Astrocyte (in vitro differentiated cells and primary cell): ENCODE measurements around the gene EBI3. TPM values are rescaled to one million over a fixed set of nuclear protein-coding genes. Genes with fewer than 3 reads are reported as not detected.

ENCODE experiments used
- DNase-seq: peaks from one replicate; pipeline ENCODE4 v3.0.0-alpha.2; 2010; ENCODE audit warnings: low read depth
- FAIRE-seq: peaks from 2 replicates; lab custom pipeline; 2011; peaks lifted over from hg19 to GRCh38; lab: Jason Lieb, UNC
- H2AFZ ChIP-seq: 2 replicates; pipeline ENCODE4 v1.6.0; 2012; ENCODE audit warnings: low read depth, low read length, inconsistent platforms
- H3K27ac ChIP-seq: 2 replicates; pipeline ENCODE4 v1.5.1; 2011; ENCODE audit warnings: low read depth, low read length, inconsistent platforms
- H3K27me3 ChIP-seq: 2 replicates; pipeline ENCODE4 v1.6.0; 2011; ENCODE audit warnings: low read length, inconsistent platforms; ENCODE audit not compliant: insufficient read depth
- H3K36me3 ChIP-seq: 2 replicates; pipeline ENCODE4 v1.5.1; 2011; ENCODE audit warnings: low read length, inconsistent platforms; ENCODE audit not compliant: insufficient read depth
- H3K4me1 ChIP-seq: 2 replicates; pipeline ENCODE4 v1.5.1; 2011; ENCODE audit warnings: low read length, inconsistent platforms; ENCODE audit not compliant: insufficient read depth
- H3K4me2 ChIP-seq: 2 replicates; pipeline ENCODE4 v1.6.0; 2012; ENCODE audit warnings: low read length, inconsistent platforms
- H3K4me3 ChIP-seq: 2 replicates; pipeline ENCODE4 v1.5.1; 2011; ENCODE audit warnings: low read depth, mild to moderate bottlenecking, low read length, inconsistent platforms; ENCODE audit not compliant: insufficient read depth
- H3K79me2 ChIP-seq: 2 replicates; pipeline ENCODE4 v1.6.0; 2012; ENCODE audit warnings: mild to moderate bottlenecking, low read length, inconsistent platforms; ENCODE audit not compliant: insufficient read depth
- H3K9ac ChIP-seq: 2 replicates; pipeline ENCODE4 v1.6.0; 2012; ENCODE audit warnings: mild to moderate bottlenecking, low read length, inconsistent platforms
- H3K9me3 ChIP-seq: 2 replicates; pipeline ENCODE4 v1.5.1; 2012; ENCODE audit warnings: low read depth, mild to moderate bottlenecking, low read length, inconsistent platforms; ENCODE audit not compliant: insufficient read depth
- H4K20me1 ChIP-seq: 2 replicates; pipeline ENCODE4 v1.6.0; 2012; ENCODE audit warnings: low read length, inconsistent platforms; ENCODE audit not compliant: insufficient read depth
- H3K27ac Mint-ChIP-seq: one replicate; pipeline ENCODE4 v1.8.0; 2021; ENCODE audit warnings: mild to moderate bottlenecking, mixed read lengths; ENCODE audit not compliant: unreplicated experiment
- H3K27me3 Mint-ChIP-seq: one replicate; pipeline ENCODE4 v1.8.0; 2021; ENCODE audit warnings: low read depth, mixed read lengths; ENCODE audit not compliant: unreplicated experiment
- H3K36me3 Mint-ChIP-seq: one replicate; pipeline ENCODE4 v1.8.0; 2021; ENCODE audit warnings: low read depth, mixed read lengths; ENCODE audit not compliant: unreplicated experiment
- H3K4me1 Mint-ChIP-seq: one replicate; pipeline ENCODE4 v1.8.0; 2021; ENCODE audit warnings: low read depth, mixed read lengths; ENCODE audit not compliant: unreplicated experiment
- H3K4me3 Mint-ChIP-seq: one replicate; pipeline ENCODE4 v1.8.0; 2021; ENCODE audit warnings: mild to moderate bottlenecking, moderate library complexity, mixed read lengths; ENCODE audit not compliant: unreplicated experiment
- H3K9me3 Mint-ChIP-seq: one replicate; pipeline ENCODE4 v1.8.0; 2021; ENCODE audit warnings: mild to moderate bottlenecking, mixed read lengths; ENCODE audit not compliant: unreplicated experiment
- CTCF ChIP-seq: IDR thresholded peaks from 2 replicates; pipeline ENCODE4 v1.5.1; 2011; ENCODE audit warnings: low read depth, mild to moderate bottlenecking, inconsistent platforms, low read length, moderate library complexity; ENCODE audit not compliant: insufficient read depth
- EZH2 ChIP-seq: IDR thresholded peaks from 2 replicates; pipeline ENCODE4 v1.6.1; 2012; ENCODE audit warnings: mild to moderate bottlenecking, low read length, inconsistent platforms; ENCODE audit not compliant: insufficient read depth
- total RNA-seq: library from RNA; stranded (reverse); gene quantifications from 2 replicates; pipeline ENCODE4 v1.2.1, GENCODE V29; 2021

EBI3 gene
- total RNA-seq, 1 donor from 2014 or later: 5.4 TPM

DNA sequence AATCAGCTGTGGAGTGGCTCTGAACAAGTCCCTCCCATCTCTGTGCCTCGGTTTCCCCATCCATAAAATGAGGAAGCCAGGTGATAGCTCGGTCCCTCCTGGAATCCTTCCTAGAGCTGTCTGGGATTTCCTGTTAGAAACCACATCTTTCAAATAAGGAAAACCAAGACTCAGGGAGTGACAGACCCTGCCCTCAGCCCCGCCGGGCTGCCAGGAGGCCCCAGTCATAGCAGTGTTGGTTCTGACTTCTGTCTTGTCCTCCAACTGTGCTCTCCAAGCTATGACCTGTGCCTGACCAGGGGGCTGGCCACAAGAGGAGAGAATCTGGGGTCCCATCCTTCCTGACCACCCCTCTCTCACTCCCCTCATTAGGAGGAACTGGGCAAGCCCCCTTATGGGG is 48.7 kb downstream of the EBI3 start:
- H3K79me2 ChIP-seq: no peaks in the 10 kb centered on the region
- H3K27me3 Mint-ChIP-seq: peaks cover 32% of the 10 kb centered on the region
- no peak overlapping the region for H3K27ac Mint-ChIP-seq
- FAIRE-seq: no peak
- peaks cover 1% of the 10 kb centered on the region for H3K9me3 Mint-ChIP-seq
- no peak overlapping the region for H3K9ac ChIP-seq
- H3K4me1 ChIP-seq: no peaks in the 10 kb centered on the region
- no peak overlapping the region for H2AFZ ChIP-seq
- H3K4me3 ChIP-seq: no peak overlapping the region
- H4K20me1 ChIP-seq: no peaks in the 10 kb centered on the region
- H3K36me3 Mint-ChIP-seq: no peaks in the 10 kb centered on the region
- peaks cover 2% of the 10 kb centered on the region for H3K4me1 Mint-ChIP-seq
- H3K27ac ChIP-seq: no peak overlapping the region
- no peaks in the 10 kb centered on the region for H3K9me3 ChIP-seq
- DNase-seq: no peak
- TF ChIP-seq EZH2 (no peak), CTCF (no peak)
- H3K36me3 ChIP-seq: no peaks in the 10 kb centered on the region
- H3K4me3 Mint-ChIP-seq: no peak overlapping the region
- no peak overlapping the region for H3K4me2 ChIP-seq
- H3K27me3 ChIP-seq: peaks cover 27% of the 10 kb centered on the region

GRCh38 chr19:4278419-4279266 is 49.3 kb downstream of the EBI3 start, which contains the start of gene SHD:
TSS of gene SHD (plus strand) at chr19:4279266. CDS start at chr19:4280064, 798 bp downstream.
- H3K27ac ChIP-seq: no peak within 1 kb of the TSS
- no peak within 1 kb of the TSS for H3K27ac Mint-ChIP-seq
- no peaks in the 10 kb centered on the region for H3K36me3 ChIP-seq
- H3K9me3 ChIP-seq: no peaks in the 10 kb centered on the region
- H3K9me3 Mint-ChIP-seq: peaks cover 1% of the 10 kb centered on the region
- H3K4me1 Mint-ChIP-seq: peaks cover 2% of the 10 kb centered on the region
- H3K4me3 ChIP-seq: no peak within 1 kb of the TSS
- no peaks in the 10 kb centered on the region for H3K79me2 ChIP-seq
- H2AFZ ChIP-seq: no peak within 1 kb of the TSS
- DNase-seq: no peak
- no peaks in the 10 kb centered on the region for H4K20me1 ChIP-seq
- no peak within 1 kb of the TSS for H3K9ac ChIP-seq
- H3K4me1 ChIP-seq: no peaks in the 10 kb centered on the region
- H3K4me3 Mint-ChIP-seq: peak within 1 kb of the TSS; percentile 74
- TF ChIP-seq EZH2 (no peak), CTCF (no peak)
- no peak for FAIRE-seq
- no peaks in the 10 kb centered on the region for H3K36me3 Mint-ChIP-seq
- H3K27me3 Mint-ChIP-seq: peaks cover 36% of the 10 kb centered on the region
- peaks cover 29% of the 10 kb centered on the region for H3K27me3 ChIP-seq
- H3K4me2 ChIP-seq: peak within 1 kb of the TSS; percentile 15

- no peak for FAIRE-seq
- no peak overlapping the region for H3K4me3 Mint-ChIP-seq
- H3K36me3 Mint-ChIP-seq: no peaks in the 10 kb centered on the region
- H3K4me3 ChIP-seq: no peak overlapping the region
- no peak overlapping the region for H2AFZ ChIP-seq
- no peaks in the 10 kb centered on the region for H3K79me2 ChIP-seq
- TF ChIP-seq EZH2 (no peak), CTCF (no peak)
- no peak overlapping the region for H3K9ac ChIP-seq
- no peak for DNase-seq
- H3K36me3 ChIP-seq: no peaks in the 10 kb centered on the region
- peaks cover 30% of the 10 kb centered on the region for H3K27me3 ChIP-seq
- H3K9me3 Mint-ChIP-seq: peaks cover 1% of the 10 kb centered on the region
- H3K27ac ChIP-seq: no peak overlapping the region
- H3K4me1 Mint-ChIP-seq: peaks cover 2% of the 10 kb centered on the region
- H3K27me3 Mint-ChIP-seq: peaks cover 36% of the 10 kb centered on the region
- no peaks in the 10 kb centered on the region for H3K9me3 ChIP-seq
- H3K4me1 ChIP-seq: no peaks in the 10 kb centered on the region
- peak overlapping the region; percentile 15 for H3K4me2 ChIP-seq
- no peaks in the 10 kb centered on the region for H4K20me1 ChIP-seq
- H3K27ac Mint-ChIP-seq: no peak overlapping the region
These were observed 49.9 kb downstream of the EBI3 start for GRCh38 chr19:4279267-4279529.
